Stimulated activated CD4-positive, alpha-beta T cell treated with anti-CD3 and anti-CD28 coated beads, Interleukin-4, amount 100 ng/mL, for 48 hours (primary cell): ENCODE measurements around the gene SLC25A20.

Source experiments
- DNase-seq, 2 donors: peaks; one replicate each; pipeline ENCODE4 v3.0.0-alpha.2; 2020; ENCODE audit warnings: low read depth in 2 of 2

The SLC25A20 gene

GRCh38 chr3:48897460-48898376 lies 964 bp downstream of the SLC25A20 start:
- no peak for DNase-seq

DNA sequence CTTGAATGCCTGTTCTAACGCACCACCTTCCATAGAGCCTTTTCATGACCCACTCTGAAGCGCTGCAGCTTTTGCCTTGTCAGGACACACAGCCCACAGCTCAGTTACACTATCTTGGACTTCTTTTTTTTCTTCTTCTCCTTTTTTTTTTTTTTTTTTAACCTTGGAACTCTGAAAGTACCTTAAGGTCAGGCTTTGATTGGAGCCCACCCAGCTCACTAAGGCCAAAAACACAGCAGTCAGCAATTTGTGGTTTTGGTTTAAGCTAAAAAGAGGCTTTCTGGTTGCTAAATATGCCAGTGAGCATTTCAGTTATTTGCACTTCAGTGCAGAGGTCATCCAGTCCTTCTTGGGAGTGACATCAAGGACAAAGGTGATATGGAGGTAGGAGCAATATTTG lies 1.7 kb downstream of the SLC25A20 start:
- no peak for DNase-seq

- no peak for DNase-seq
These were observed 4.2 kb downstream of the SLC25A20 start for GRCh38 chr3:48894516-48894915.

DNA sequence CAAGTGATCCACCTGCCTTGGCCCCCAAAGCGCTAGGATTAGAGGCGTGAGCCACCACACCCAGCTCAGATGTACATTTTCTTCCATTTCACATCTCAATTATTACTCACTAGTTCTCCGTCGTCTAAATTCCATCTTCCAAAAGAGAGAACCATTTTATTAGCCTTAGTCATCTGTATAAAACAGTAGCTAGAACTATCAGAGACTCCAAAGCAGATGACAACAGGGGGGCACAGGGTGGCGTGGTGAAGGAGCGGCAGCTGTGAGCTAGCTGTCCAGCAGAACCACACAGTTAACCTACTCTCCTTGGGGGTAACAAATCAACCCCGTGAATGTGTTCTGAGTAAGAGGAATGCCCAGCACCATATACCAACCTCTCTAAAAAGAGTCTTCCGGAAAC lies 7.1 kb downstream of the SLC25A20 start:
- no peak for DNase-seq

GRCh38 chr3:48885753-48886152 lies 12.9 kb downstream of the SLC25A20 start:
- no peak for DNase-seq

GRCh38 chr3:48881652-48882114 lies 17.0 kb downstream of the SLC25A20 start:
- no peak for DNase-seq

DNA sequence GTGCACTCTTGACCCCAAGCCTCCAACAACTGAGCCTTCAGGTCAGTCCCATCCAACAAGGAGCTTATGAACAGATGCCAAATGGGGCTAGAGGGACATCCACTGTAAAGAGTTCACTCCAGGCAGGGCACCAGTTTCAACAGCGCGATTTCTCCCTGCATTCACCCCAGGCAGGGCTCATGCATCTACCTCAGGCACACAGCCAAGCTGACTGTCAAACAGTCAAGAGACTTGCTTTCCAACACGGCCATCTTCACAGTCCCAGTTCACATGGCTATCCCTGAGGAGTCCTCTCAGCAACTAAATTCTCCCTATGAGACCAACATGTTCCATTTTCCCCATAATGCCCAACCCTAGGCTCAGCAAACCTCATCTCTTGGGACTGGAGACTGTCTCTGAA lies 17.7 kb downstream of the SLC25A20 start:
- no peak for DNase-seq

GRCh38 chr3:48879994-48880377 lies 18.7 kb downstream of the SLC25A20 start:
- DNase-seq: no peak

DNA sequence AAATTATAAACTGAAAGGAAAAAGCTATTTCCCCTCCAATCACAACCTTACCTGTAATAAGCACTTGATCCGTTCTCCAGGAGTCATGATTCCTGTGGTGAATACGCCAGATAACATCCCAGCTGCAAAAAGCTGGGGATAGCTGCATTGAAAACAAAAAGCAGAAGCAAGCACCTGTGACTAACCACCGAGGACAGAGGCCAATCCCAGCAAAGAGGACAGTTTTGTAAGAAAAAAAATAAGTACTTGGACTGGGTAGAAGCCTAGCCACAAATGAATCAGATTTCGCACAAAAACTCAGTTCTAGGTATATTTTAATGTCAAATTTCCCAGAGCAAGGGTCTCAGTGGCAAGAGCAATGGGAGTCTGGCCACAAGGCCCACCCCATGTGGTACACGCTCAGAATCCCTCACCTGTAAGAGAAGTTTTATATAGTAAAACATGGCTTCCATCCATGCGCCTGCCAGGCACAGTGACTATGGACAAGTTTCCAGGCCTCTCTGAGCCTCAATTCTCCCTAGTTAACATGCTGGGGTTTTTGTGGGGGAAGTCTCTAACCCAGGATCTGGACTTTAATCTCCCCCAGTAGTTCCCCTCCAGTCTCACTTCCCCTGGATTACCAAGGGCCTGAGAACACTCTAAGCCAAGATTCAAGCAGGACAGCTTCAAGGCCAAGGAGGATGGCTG lies 19.2 kb downstream of the SLC25A20 start:
- DNase-seq: no peak

DNA sequence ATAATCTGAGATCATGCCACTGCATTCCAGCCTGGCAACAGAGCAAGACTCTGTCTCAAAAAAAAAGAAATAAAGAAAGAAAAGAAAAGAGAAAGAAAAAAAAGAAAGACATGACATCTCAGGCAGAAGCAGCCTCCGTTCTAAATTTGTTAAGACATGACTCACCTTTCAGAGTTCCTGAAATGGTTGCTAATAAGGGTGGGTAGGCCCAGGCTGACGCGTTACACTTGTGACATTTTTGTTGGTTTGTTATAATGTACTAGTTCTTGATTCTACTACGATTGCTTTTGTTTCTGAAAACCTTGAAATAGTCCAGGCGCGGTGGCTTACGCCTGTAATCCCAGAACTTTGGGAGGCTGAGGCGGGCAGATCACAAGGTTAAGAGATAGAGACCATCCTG lies 21.0 kb downstream of the SLC25A20 start:
- no peak for DNase-seq

- DNase-seq: no peak
These were observed 35.6 kb downstream of the SLC25A20 start for GRCh38 chr3:48863122-48863521.

DNA sequence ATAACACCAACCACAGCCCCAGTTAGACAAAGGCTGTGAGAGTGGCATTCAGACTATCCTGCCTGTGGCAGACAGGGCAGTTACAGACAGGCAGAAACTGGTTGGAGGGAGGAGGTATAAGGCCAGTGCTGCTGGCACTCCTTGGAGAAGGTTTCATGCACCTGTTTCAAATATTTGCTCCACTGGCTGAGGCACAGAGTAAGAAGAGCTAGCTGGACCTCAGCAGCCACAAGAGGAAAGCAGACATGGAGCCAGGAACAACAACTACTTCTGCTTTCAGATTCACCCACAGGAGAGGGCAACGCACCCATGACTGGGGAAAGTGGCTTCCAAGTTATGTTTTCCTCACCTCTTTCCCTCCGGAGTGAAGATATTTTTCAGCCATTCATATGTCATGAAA lies 39.5 kb downstream of the SLC25A20 start:
- no peak for DNase-seq

DNA sequence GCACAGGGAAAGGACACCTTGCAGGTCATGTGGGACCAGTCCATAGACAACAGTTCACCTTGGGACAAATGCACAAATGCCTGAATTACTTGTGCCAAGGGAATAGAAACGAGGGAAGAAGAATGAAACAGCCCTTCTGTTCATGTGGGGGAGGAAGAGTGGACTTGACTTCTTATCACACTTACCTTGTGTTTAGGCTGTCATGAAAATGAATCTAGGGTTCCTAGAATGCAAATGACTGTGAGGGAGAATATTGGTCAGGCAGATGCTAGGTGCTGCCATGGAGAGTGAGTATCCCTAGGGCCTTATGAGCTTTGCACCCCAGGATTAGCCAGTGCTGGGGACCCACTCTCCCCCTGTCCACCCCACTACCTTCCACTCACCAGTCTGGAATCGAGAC lies 40.0 kb downstream of the SLC25A20 start:
- no peak for DNase-seq

DNA sequence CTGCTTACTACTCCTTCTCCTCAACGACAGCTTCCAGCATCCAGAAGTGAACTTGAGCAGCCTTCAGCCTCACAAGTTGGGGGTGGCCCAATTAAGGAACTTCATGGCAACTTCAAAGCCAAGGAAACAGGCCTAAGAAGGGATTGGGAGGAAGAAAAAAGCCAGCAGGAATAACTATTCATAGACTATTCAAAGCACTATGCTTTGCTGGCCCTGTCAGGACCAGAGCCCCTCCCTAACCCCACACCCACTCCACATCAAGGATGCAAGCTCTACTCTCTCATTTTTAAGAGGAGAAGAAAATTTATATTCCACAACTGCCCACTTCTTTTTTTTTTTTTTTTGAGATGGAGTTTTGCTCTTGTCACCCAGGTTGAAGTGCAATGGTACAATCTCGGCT lies 41.0 kb downstream of the SLC25A20 start:
- DNase-seq: no peak

DNA sequence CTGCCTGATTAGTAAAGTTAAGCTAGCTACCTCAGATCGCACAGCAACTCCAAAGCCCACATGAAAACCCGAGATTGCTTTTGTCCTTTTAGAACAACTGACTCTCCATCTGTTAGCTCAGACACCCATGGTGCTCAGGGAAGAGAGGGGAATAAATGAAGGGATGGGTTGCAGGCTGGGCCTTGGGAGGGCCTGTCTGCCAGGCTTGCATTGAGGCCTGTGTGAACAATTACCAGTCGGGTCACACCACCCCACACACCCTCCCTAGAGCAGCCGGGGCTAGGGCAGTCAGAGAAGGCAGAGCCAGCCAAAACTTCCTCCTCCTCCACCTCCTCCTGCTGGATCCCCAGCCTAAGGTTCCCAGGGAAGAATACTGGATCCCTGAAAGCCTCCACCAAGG lies 42.2 kb downstream of the SLC25A20 start:
- no peak for DNase-seq

DNA sequence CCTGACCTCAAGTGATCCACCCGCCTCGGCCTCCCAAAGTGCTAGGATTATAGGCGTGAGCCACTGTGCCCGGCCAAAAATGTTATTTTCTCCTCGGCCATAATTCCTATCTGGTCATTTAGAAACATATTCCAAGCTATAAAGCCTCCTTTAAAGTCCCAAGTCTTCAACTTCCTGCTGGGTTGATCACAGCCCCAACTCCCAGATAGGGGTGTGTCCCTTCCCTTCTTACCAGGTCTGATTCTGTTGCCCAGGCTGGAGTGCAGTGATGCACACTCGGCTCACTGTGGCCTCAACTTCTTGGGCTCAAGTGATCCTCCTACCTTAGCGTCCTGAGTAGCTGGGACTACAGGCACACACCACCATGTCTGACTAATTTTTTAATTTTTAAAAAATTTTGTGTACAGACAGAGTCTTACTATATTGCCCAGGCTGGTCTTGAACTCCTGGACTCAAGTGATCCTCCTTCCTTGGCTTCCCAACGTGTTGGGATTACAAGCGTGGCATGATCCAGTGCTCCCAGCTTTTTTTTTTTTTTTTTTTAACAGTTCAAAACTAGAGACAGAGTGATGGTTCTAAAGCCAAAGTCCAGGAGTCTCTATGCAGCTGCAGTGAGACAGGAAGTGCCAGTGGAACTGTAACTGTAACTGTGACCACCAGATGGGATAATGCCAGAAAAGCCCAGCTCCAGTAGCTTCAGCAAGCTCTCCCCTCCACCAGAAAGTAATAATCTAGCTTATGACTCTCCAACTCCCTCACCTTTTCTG lies 42.8 kb downstream of the SLC25A20 start:
- DNase-seq: no peak

- no peak for DNase-seq
These were observed 46.5 kb downstream of the SLC25A20 start for GRCh38 chr3:48852151-48852550.

- DNase-seq: no peak
These were observed 47.3 kb downstream of the SLC25A20 start for GRCh38 chr3:48851407-48851806.

GRCh38 chr3:48848816-48849515 lies 49.7 kb downstream of the SLC25A20 start:
- DNase-seq: no peak

- peak; percentile 67 to 77 for DNase-seq
These were observed 50.9 kb downstream of the SLC25A20 start, which contains the start of gene PRKAR2A for GRCh38 chr3:48847504-48848423. Gene PRKAR2A (minus strand): TSS chr3:48847874. CDS start chr3:48847596, 278 bp downstream.
